A549 (cell line): ENCODE results near the gene GRIK2.

Source experiments
- BCL3 ChIP-seq: fragments of >200 bp; sonication (Bioruptor Twin); formaldehyde crosslinking; IDR thresholded peaks from 3 replicates; pipeline ENCODE4 v1.6.1; 2016
- CBX2 ChIP-seq: fragments of 200-600 bp; sonication (generic); IDR thresholded peaks from 2 replicates; pipeline ENCODE4 v1.6.1; 2016; ENCODE audit warnings: low read depth, mild to moderate bottlenecking, borderline replicate concordance
- CTCF ChIP-seq: fragments of >200 bp; sonication (Bioruptor Twin); formaldehyde crosslinking; IDR thresholded peaks from 3 replicates; pipeline ENCODE4 v1.5.1; 2016
- FOSB ChIP-seq: fragments of 250-450 bp; sonication (Bioruptor Pico); IDR thresholded peaks from 2 replicates; pipeline ENCODE4 v1.5.0; 2020; ENCODE audit warnings: mild to moderate bottlenecking, moderate library complexity
- HOXA7 ChIP-seq: fragments of 250-450 bp; sonication (Bioruptor Pico); IDR thresholded peaks from 2 replicates; pipeline ENCODE4 v1.5.0; 2020; ENCODE audit warnings: mild to moderate bottlenecking, moderate library complexity
- MYC ChIP-seq: IDR thresholded peaks from 2 replicates; pipeline ENCODE4 v1.6.1; 2012; ENCODE audit warnings: mild to moderate bottlenecking, inconsistent platforms, low read length, improper control_type of control experiment, borderline replicate concordance
- NFE2L2 ChIP-seq: fragments of 150-350 bp; conservative IDR thresholded peaks from 2 replicates; pipeline ENCODE4 v1.6.1; 2014; ENCODE audit warnings: low read length
- POLR2A ChIP-seq: IDR thresholded peaks from 2 replicates; pipeline ENCODE4 v1.6.1; 2012; ENCODE audit warnings: mild to moderate bottlenecking, low read length
- POLR2AphosphoS2 ChIP-seq: conservative IDR thresholded peaks from 2 replicates; pipeline ENCODE4 v1.6.1; 2012; ENCODE audit warnings: low read length, improper control_type of control experiment, inconsistent platforms
- RAD21 ChIP-seq, 2 experiments: fragments of >200 bp in 1 of 2; sonication (Bioruptor Twin) in 1 of 2; formaldehyde crosslinking in 1 of 2; IDR thresholded peaks in 1 of 2; conservative IDR thresholded peaks in 1 of 2; 2 replicates in 1 of 2; 3 replicates in 1 of 2; pipeline ENCODE4 v1.6.1; 2012 to 2018; ENCODE audit warnings: inconsistent platforms in 1 of 2
- REST ChIP-seq: fragments of 200-600 bp; sonication (generic); IDR thresholded peaks from 2 replicates; pipeline ENCODE4 v1.6.1; 2016; ENCODE audit warnings: antibody characterized with exemption, mild to moderate bottlenecking, moderate library complexity
- USF2 ChIP-seq: fragments of 450-650 bp; IDR thresholded peaks from 2 replicates; pipeline ENCODE4 v1.6.1; 2014; ENCODE audit warnings: antibody characterized with exemption

DNA sequence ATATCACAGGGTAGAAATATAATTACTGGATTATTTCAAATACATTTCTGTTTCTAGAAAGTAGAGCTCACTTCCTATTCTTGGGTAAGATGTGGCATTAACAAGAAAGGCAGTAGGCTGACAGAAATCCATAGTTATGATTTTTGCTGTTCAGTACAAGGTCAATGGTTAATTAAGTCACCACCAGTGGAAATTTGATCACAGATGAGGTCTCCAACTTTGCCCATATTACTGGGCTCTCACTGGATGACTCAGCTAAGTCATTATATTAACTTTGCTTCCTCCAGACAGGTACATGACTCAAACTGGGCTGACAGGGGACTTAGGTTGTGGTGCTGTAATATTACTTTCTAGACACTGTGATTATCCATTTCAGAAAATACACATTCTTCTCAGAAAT is 212.4 kb downstream of the GRIK2 start:
- TF ChIP-seq MYC (no peak), CTCF (no peak), REST (no peak), CBX2 (no peak), POLR2A (no peak), HOXA7 (CRISPR knock-in tag) (no peak), FOSB (CRISPR knock-in tag) (no peak), NFE2L2 (no peak), BCL3 (no peak), RAD21 (conservative IDR thresholded peaks at IDR 0.05 in 1 of 2, IDR thresholded peaks at IDR 0.05 in 1 of 2) (no peak), POLR2AphosphoS2 (no peak), USF2 (no peak)
